HG02642 (cell line): Measurements from ENCODE around the gene EPN3.

ENCODE experiments used
- ATAC-seq: cut with Tn5 transposase; IDR thresholded peaks from one replicate; pipeline ENCODE4 v1.9.1; 2021; ENCODE audit warnings: mild to moderate bottlenecking; ENCODE audit not compliant: unreplicated experiment, poor library complexity

The EPN3 gene

DNA sequence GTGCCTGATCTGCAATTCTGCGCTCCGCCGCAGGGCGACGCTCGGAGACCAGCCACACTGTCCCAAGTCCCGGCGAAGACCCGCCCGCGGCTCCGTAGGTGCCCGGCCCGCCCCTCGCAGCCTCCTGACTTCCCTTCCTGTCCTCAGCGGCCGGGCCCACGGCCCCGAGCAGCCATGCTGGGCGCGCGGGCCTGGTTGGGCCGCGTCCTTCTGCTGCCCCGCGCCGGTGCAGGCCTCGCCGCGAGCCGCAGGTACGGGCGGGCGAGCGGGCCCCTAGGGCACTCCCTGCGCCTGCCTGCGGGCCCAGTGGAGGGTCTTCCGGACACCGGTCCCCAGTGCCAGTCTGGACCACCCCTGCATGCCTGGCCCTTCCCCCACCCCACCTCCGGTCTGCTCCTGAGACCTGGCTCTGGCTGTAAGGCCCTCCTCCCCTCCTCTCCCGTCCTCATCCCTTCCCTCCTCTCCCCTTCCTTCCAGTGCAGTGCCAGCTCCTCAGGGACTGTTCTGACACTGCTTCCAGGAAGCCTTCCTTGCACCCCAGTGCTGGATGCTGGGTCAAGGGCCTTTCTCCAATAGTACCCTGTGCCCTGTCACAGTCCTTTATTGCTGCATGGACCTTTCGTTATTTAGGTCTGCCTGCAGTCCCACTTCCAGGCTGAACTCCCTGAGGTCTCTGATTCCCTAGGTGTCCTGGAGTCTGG lies 14.7 kb downstream of the EPN3 start, which contains the start of gene SPATA20:
Gene SPATA20 (plus strand): TSS at position 140 of the 701 bp plus-strand sequence. CDS start 35 bp downstream, at position 175.
- peak; percentile 71 for ATAC-seq

DNA sequence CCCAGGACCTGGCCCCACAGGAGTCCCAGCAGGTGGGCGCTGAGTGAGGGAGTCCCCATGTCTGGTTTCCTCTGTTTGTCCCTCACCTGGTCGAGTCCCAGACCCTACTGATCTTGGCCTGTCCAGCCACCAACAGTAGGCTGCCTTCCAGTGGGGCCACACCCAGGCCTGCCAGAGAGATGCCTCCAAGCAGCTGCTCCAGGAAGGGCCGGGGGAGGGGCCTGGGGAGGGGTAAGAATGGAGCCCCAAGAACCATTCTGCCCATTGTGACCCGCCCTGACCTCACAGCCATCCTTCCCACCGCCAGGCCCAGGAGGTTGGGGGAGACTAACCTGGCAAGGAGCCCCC lies 15.2 kb downstream of the EPN3 start:
- ATAC-seq: no peak

DNA sequence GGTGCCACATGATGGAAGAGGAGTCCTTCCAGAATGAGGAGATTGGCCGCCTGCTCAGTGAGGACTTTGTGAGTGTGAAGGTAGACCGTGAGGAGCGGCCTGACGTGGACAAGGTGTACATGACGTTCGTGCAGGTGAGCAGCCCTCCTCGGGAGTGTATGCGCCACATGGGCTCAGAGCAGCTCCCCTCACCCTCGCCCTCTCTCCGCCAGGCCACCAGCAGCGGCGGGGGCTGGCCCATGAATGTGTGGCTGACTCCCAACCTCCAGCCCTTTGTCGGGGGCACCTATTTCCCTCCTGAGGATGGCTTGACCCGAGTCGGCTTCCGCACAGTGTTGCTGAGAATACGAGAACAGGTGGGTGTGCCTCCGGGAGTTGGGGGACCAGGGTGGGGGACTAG lies 16.3 kb downstream of the EPN3 start:
- ATAC-seq: no peak

DNA sequence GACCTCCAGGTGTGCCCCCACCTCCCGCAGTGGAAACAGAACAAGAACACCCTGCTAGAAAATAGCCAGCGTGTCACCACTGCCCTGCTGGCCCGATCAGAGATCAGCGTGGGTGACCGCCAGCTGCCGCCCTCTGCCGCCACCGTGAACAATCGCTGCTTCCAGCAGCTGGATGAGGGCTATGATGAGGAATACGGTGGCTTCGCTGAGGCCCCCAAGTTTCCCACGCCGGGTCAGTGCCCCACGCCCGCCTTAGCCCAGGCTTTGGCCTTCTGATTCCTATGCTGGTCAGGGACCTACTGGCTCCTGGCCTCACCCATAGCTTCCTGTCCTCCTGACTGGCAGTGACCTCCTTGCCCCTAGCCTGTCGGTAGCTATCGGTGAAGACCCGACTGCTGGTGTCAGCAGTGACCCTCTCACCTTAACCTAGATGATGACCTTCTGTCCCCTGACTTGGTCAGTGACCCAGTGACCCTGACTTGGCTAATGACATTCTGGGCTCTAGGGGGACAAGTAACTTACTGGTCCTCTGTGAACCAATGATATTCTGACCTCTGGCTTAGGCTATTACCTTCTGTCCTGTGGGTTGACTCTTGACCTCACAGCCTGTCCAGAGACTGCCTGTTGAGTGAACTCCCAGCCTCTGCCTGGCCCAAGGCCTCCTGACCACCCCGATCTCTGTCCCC lies 16.9 kb downstream of the EPN3 start:
- ATAC-seq: no peak

DNA sequence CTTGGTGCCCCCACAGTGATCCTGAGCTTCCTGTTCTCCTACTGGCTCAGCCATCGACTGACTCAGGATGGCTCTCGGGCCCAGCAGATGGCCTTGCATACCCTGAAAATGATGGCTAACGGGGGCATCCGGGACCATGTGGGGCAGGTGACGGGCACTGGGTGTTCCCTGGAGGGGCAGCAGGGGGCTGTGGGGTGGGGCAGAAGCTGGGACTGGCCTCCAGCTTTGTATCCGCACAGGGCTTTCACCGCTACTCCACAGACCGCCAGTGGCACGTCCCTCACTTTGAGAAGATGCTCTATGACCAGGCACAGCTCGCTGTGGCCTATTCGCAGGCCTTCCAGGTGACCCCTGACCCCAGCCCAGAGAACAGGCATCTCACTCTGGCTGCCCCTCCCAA lies 17.4 kb downstream of the EPN3 start:
- ATAC-seq: no peak

DNA sequence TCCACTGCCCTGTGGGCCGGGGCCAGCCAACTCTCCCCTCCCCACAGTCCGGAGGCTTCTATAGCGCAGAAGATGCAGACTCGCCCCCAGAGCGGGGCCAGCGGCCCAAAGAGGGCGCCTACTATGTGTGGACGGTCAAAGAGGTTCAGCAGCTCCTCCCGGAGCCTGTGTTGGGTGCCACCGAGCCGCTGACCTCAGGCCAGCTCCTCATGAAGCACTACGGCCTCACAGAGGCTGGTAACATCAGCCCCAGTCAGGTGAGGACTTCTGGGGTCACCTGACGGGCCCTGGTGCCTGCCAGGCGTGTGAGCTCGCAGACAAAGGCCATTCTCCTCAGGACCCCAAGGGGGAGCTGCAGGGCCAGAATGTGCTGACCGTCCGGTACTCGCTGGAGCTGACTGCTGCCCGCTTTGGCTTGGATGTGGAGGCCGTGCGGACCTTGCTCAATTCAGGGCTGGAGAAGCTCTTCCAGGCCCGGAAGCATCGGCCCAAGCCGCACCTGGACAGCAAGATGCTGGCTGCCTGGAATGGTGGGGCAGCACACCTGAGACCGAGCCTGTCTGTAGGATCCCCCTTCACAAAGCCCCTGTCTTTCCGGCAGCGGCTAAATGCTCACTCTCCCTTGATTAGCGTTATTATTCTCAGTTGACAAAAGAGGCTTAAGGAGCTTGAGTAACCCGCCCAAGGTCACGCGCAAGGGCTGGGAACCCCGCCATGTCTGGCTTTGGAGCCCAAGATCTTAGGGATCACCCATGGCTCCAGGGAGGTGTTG lies 18.3 kb downstream of the EPN3 start:
- ATAC-seq: no peak

DNA sequence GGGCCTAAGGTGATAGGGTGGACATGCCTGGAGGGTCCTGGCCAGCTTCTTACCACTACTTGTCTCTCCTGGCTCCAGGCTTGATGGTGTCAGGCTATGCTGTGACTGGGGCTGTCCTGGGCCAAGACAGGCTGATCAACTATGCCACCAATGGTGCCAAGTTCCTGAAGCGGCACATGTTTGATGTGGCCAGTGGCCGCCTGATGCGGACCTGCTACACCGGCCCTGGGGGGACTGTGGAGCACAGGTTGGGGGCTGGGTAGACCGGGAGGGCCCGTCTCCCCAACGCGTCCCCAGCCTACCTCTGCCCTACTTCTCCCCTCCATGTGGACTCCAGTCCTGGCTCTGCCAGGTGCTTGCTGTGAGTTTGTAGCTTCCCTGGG lies 18.9 kb downstream of the EPN3 start:
- no peak for ATAC-seq

DNA sequence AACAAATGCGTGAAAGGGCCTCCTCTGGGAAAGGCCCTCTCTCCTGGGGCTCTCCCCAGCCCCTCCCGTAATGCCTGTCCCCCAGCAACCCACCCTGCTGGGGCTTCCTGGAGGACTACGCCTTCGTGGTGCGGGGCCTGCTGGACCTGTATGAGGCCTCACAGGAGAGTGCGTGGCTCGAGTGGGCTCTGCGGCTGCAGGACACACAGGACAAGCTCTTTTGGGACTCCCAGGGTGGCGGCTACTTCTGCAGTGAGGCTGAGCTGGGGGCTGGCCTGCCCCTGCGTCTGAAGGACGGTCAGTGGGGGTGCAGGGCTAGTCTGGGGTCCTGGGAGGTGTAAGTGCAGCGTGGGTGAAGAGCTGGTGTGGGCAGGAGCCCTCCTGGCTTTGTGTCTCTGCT lies 19.3 kb downstream of the EPN3 start:
- no peak for ATAC-seq

DNA sequence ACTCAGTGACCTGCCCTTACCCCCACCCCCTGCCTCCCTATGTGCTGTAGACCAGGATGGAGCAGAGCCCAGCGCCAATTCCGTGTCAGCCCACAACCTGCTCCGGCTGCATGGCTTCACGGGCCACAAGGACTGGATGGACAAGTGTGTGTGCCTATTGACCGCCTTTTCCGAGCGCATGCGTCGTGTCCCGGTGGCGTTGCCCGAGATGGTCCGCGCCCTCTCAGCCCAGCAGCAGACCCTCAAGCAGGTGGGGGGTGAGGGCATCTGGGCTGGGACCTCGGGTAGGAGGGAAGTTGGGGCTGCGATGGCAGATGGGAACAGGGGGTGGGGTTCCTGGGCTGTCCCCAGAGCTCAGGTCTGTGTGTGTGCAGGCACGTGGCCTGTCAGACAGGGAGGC lies 21.7 kb downstream of the EPN3 start:
- ATAC-seq: no peak

DNA sequence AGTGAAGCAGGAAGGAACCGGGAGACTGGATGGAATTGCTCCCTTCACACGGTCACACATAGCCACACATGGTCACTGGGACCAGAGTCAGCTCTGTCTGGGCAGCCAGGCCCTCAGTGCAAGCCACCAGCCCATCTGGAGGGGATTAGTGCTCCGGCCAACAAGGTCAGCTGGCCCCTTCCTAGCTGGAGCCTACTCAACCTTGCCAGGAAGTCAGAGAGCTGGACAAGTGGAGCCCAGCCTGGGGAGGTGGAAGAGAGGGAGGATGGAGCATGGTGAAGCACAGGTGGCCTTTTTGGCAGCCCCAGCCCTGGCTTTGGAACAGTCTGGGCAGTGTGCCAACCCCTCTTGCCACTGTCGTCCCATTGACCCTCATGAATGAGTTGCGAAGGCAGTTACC lies 24.3 kb downstream of the EPN3 start:
- ATAC-seq: no peak

DNA sequence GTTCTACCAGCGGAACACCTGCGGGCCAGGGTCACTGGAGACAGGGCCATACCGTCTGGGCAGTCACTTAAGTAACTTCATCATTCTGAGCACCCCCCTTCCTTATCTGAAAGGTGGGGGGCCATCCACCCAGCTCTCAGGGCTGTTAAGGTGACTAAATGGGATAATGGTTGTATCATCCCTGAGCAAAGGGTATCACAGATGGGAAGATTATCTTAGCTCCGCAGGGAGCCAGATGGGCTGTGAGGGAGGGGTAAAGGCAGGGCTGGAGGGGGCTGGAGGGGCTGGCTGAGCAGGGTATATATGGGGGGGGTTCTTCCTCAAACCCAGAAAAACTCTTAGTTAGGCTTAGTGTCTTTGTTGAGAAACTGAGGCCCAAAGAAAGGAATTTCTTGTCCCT lies 25.1 kb downstream of the EPN3 start:
- ATAC-seq: no peak

DNA sequence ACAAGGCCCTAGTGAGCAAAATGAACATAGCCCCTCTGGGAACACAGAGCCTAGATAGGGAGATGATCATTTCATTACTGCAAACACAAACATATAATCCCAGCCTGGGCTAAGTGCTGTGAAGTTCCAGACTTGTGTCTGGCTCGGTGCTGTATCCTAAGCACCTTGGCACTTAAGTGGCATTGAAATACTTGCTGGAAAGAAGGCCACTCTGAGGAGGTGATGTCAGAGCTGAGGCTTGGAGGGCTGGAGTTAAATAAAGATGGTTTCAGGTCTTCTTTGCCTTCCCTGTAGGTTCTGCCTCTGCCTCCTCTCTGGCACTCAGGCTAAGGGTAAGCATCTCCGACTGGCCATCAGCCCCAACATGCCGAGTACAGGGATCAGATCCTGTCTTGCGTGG lies 25.6 kb downstream of the EPN3 start:
- no peak for ATAC-seq

DNA sequence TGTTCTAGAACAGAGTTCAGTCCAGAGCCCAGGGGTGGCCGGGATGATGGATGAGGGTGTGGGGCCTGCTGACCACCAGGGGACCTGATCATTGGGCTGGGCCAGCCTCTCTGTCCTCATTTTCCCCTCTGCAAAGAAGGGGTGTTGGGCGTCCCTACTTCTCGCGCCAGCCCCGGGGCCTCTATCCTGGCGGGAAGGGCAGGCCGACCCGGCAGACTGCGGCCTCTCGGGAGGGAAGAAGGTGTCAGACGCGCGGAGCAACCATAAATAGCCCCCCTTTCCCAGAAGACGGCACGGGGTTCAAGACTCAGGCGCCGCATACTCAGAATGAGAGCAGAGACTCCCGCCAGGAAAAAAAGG lies 26.0 kb downstream of the EPN3 start:
- ATAC-seq: no peak

DNA sequence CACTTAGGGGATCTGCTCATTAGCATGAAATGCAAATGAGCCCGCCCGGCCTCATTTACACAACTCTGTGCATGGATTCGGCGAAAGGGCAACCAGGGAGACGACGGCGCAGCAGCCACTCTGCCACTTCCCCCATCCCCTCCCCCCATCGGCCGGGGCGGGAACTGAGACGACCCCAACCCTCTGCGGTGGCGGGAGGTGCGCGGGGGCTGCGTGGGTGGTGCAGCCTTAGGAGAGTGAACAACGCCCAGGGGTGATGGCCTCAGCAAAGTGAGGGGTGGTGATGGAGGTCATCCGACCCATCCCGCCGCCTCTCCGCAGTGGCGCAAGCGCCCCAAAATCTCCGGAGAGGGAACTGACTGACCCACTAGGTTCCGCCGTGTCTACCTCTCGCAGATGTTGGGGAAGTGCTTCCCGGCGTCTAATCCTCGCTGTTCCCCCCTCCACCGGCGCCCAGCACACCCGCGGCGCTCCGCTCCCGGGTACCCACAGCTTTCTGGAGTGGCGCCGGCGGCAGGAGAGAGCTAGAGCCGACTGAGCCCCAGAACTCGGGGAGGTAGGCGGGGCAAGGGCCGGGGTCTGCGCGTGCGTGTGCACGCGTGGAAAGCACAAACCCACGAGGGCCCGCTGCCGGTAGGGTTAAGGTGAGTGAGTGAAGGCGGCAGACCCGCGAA lies 26.5 kb downstream of the EPN3 start:
- no peak for ATAC-seq

DNA sequence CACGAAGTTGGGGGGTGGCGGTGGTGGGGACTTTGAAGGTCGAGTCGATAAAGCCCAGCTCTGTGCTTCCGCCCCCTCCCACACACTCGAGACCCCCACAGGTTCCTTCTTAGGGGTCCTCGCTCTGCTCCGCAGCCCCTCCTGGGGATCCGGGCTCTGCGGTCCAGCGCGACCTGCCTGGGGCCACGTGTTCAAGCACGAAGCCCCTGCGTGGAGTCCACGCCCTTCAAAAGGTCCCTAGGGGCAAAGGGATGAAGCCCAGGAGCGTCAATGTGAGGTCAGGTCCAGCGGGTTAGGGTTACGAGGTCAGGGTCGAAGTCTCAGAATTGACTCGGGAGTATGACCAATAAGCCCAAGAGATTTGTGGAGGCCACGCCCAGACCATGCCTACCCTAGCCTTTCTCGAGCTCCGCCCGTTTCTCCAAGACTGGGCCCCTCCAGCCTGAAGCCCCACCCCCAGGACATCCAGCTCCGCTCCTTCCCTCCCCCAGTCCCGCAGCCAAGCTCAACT lies 27.2 kb downstream of the EPN3 start:
- peak; percentile 2 for ATAC-seq

DNA sequence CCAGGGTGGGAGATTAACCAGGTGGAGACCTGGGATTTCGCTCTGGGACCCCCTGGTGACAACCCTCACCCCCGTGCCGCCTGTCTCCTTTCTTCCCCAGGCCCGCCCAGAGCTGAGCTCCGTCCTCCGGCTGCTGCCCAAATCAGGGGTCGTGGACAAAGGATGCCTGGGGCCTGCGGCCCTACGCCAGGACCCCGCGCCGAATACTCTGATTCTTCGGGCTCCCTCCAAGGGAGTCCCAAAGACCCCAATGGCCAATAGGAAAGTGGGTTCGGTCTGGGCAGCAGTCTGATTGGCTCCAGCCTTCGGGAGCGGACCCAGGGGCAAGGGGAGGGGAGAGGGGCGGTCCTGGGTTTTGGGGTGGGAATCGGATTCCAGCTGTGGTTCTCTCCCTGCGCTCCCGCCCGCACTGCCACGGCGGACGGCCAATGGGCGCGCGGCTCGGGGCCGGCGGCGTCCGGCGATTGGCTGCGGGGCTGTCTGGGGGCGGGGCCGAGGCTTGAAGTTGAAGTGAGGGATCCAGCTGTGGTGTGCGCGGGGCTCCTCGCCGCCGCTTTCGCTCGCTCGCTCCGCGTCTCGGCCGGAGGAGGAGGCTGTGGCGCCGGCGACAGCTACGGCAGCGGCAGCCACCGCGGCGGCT lies 27.8 kb downstream of the EPN3 start, which contains the start of gene CACNA1G:
Gene CACNA1G (plus strand): TSS at position 531 of the 640 bp plus-strand sequence. CDS start 745 bp downstream, outside the sequence.
- peak; percentile 93 for ATAC-seq

DNA sequence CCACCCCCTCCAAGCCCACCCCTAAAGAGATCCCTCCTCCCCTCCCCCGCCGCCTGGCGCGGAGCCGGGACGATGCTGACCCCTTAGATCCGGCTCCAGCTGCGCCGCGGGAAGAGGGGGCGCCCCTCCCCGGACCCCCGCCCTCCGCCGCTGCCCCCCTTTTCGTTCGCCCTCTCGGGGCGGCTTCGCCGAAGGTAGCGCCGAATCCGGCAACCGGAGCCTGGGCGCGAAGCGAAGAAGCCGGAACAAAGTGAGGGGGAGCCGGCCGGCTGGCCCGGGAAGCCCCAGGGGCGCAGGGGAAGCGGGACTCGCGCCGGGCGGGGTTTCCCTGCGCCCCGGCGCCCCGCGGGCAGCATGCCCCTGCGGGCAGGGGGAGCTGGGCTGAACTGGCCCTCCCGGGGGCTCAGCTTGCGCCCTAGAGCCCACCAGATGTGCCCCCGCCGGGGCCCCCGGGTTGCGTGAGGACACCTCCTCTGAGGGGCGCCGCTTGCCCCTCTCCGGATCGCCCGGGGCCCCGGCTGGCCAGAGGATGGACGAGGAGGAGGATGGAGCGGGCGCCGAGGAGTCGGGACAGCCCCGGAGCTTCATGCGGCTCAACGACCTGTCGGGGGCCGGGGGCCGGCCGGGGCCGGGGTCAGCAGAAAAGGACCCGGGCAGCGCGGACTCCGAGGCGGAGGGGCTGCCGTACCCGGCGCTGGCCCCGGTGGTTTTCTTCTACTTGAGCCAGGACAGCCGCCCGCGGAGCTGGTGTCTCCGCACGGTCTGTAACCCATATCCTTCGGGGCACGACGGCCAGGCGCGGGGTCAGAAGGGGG lies 28.6 kb downstream of the EPN3 start:
- no peak for ATAC-seq

DNA sequence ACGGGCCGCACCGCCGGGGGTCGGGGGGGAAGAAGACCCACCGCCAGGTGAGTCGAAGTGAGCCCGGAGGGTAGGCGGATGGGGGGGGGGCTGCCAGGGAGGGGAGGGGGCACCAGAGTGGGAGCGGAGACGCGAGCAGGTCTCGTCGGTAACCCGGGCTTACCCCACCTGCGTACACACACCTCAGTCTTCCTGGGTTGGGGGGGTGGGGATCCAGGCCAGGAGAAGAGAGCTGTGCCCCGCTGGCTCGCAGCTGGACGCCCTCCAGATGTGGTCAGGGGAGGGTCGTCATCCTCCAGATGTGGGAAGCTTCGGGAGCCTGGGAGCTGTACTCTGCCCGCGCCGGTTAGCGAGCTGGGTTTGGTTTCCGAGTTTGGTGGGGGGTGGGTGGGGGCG lies 29.2 kb downstream of the EPN3 start:
- ATAC-seq: no peak
